BLaER1 (cell line): Measurements from ENCODE around the gene KRT77.

Experiments used
- H3K27ac ChIP-seq: shearing (Covaris generic); formaldehyde crosslinking; 2 replicates; pipeline ENCODE4 v1.8.1; 2022
- H3K27me3 ChIP-seq: shearing (Covaris generic); formaldehyde crosslinking; 2 replicates; pipeline ENCODE4 v1.8.1; 2022
- H3K36me3 ChIP-seq: shearing (Covaris generic); formaldehyde crosslinking; 2 replicates; pipeline ENCODE4 v1.8.1; 2022
- H3K4me1 ChIP-seq: shearing (Covaris generic); formaldehyde crosslinking; 2 replicates; pipeline ENCODE4 v1.8.1; 2022
- H3K4me2 ChIP-seq: shearing (Covaris generic); formaldehyde crosslinking; 2 replicates; pipeline ENCODE4 v1.8.1; 2022
- H3K4me3 ChIP-seq: shearing (Covaris generic); formaldehyde crosslinking; 2 replicates; pipeline ENCODE4 v1.8.1; 2022
- H3K9ac ChIP-seq: shearing (Covaris generic); formaldehyde crosslinking; 2 replicates; pipeline ENCODE4 v1.8.1; 2022
- H3K9me3 ChIP-seq: shearing (Covaris generic); formaldehyde crosslinking; 2 replicates; pipeline ENCODE4 v1.8.1; 2022
- H4K20me1 ChIP-seq: shearing (Covaris generic); formaldehyde crosslinking; 2 replicates; pipeline ENCODE4 v1.8.1; 2022
- Cebpa-rat ChIP-seq: shearing (Covaris generic); IDR thresholded peaks from 2 replicates; pipeline ENCODE4 v1.8.1; 2022

The KRT77 gene

DNA sequence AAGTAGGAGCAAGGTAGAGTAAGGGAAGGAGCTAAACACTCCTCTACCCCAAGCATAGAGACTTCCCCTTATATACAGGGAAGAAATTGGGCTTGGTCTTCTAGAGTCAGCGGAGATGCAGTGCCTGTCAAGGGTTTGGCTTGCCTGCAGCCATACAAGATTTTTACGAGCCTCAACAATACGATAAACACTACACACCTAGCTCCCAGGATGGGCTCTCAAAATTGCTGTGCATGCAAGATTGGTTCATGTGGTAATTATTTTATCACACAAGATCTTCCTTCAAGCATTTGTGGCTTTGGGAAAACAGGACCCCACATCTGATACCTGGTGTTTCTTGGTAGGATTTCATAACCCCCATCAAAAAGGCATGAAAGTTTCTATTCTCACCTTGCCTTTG, 23.0 kb downstream of the KRT77 start, which contains the start of gene KRT1:
Gene KRT1, minus strand, starts transcription at position 45 of the 400 bp plus-strand sequence. CDS start 59 bp downstream, outside the sequence.
- H3K4me1 ChIP-seq = no peaks in the 10 kb centered on the region
- no peaks in the 10 kb centered on the region for H4K20me1 ChIP-seq
- H3K9ac ChIP-seq = no peak within 1 kb of the TSS
- H3K36me3 ChIP-seq = no peaks in the 10 kb centered on the region
- TF ChIP-seq Cebpa-rat = no peak
- no peak within 1 kb of the TSS for H3K4me2 ChIP-seq
- H3K9me3 ChIP-seq = no peaks in the 10 kb centered on the region
- H3K4me3 ChIP-seq = no peak within 1 kb of the TSS
- H3K27ac ChIP-seq = no peak within 1 kb of the TSS
- H3K27me3 ChIP-seq = no peaks in the 10 kb centered on the region

DNA sequence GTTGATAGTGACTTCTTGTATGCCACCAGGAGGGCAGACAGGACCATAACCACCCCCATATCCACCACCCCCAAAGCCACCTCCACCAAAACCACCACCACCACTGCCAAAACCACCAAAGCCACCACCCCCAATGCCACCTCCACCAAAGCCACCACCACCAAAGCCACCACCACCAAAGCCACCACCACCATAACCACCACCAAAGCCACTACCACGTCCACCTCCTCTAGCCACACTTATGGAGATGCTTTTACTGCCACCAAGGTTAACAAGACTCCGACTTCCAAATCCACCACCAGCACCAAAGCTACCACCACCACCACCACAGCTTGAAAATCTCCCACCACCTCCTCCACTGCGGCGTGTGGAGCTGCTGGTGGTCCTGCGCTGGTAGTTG, 23.4 kb downstream of the KRT77 start:
- H3K4me1 ChIP-seq = no peaks in the 10 kb centered on the region
- no peak overlapping the region for H3K27ac ChIP-seq
- H4K20me1 ChIP-seq = no peaks in the 10 kb centered on the region
- no peaks in the 10 kb centered on the region for H3K27me3 ChIP-seq
- no peak for TF ChIP-seq Cebpa-rat
- H3K9me3 ChIP-seq = no peaks in the 10 kb centered on the region
- no peak overlapping the region for H3K4me2 ChIP-seq
- H3K4me3 ChIP-seq = no peak overlapping the region
- no peak overlapping the region for H3K9ac ChIP-seq
- no peaks in the 10 kb centered on the region for H3K36me3 ChIP-seq

DNA sequence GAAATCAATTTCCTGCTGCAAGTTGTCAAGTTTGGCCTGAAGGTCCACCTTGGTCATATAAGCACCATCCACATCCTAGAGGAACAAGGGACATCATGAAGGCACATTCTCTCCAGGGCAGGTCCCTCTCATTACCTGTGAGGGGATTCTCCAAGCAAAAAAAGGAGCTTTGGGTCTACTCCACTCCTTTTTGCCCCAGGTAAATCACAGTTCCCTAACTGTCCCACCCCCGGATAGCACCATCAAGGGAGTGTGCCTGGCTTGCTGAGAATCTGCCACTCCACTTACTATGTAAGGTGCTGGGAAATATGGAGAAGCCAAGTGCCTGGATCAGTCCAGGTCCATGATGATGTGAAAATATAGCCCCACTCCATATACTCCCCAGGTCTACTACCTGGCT, 25.7 kb downstream of the KRT77 start:
- H3K27ac ChIP-seq = no peak overlapping the region
- H4K20me1 ChIP-seq = no peaks in the 10 kb centered on the region
- no peaks in the 10 kb centered on the region for H3K4me1 ChIP-seq
- H3K36me3 ChIP-seq = no peaks in the 10 kb centered on the region
- no peak overlapping the region for H3K4me3 ChIP-seq
- no peaks in the 10 kb centered on the region for H3K27me3 ChIP-seq
- no peaks in the 10 kb centered on the region for H3K9me3 ChIP-seq
- no peak overlapping the region for H3K4me2 ChIP-seq
- TF ChIP-seq Cebpa-rat = no peak
- H3K9ac ChIP-seq = no peak overlapping the region

DNA sequence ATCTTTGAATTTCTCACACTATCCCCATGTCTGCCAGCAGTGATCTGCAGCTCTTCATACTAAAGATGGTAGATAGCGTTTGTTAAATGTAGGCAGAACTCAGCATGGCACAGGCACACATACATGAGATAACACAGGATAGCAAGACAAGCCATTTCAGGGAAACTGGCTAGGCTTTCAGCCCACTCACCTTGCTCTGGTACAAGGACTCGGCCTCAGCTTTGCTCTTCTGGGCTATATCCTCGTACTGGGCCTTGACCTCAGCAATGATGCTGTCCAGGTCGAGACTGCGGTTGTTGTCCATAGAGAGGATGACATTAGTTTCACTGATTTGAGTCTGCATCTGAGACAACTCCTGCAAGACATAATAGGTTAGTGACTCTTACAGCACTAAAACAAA, 26.2 kb downstream of the KRT77 start:
- no peaks in the 10 kb centered on the region for H3K9me3 ChIP-seq
- no peaks in the 10 kb centered on the region for H3K36me3 ChIP-seq
- H3K27ac ChIP-seq = no peak overlapping the region
- H3K9ac ChIP-seq = no peak overlapping the region
- no peaks in the 10 kb centered on the region for H3K27me3 ChIP-seq
- H4K20me1 ChIP-seq = no peaks in the 10 kb centered on the region
- no peak for TF ChIP-seq Cebpa-rat
- H3K4me3 ChIP-seq = no peak overlapping the region
- no peak overlapping the region for H3K4me2 ChIP-seq
- no peaks in the 10 kb centered on the region for H3K4me1 ChIP-seq

DNA sequence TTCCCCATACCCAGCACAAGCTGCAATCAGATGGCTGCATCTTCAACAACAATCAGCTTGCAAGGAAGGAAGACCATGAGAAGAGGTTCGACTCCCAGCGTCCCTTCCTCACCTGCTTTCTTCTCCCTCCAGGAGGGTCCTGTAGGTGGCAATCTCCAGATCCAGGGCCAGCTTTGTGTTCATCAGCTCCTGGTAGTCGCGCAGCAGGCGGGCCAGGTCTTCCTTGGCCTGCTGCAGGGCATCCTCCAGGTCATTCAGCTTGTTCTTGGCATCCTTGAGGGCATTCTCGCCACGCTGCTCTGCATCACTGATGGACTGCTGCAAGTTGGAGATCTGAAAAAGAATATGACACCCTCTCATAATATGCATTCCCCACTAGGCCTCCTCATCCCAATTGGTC, 27.2 kb downstream of the KRT77 start:
- no peak overlapping the region for H3K9ac ChIP-seq
- no peaks in the 10 kb centered on the region for H4K20me1 ChIP-seq
- H3K4me2 ChIP-seq = no peak overlapping the region
- H3K4me3 ChIP-seq = no peak overlapping the region
- H3K27ac ChIP-seq = no peak overlapping the region
- H3K36me3 ChIP-seq = no peaks in the 10 kb centered on the region
- no peaks in the 10 kb centered on the region for H3K9me3 ChIP-seq
- TF ChIP-seq Cebpa-rat = no peak
- H3K4me1 ChIP-seq = no peaks in the 10 kb centered on the region
- no peaks in the 10 kb centered on the region for H3K27me3 ChIP-seq

DNA sequence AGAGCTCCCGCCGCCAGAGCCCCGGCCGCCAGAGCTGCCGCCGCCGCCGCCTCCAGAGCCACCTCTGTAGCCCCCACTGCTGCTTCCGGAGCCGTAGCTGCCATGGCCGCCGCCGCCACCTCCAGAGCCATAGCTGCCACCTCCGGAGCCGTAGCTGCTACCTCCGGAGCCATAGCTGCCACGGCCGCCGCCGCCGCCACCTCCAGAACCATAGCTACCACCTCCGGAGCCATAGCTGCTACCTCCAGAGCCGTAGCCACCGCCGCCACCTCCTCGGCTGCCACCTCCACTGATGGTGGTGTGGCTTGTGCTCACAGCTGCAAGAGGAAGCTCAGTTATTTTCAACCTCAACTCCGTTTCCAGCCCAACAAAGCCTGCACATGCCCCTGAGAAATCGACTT, 28.0 kb downstream of the KRT77 start:
- Histone ChIP-seq H3K4me1 (no peaks in the 10 kb centered on the region), H3K4me2 (no peak overlapping the region), H3K4me3 (no peak overlapping the region), H4K20me1 (no peaks in the 10 kb centered on the region), H3K27me3 (no peaks in the 10 kb centered on the region), H3K27ac (no peak overlapping the region), H3K36me3 (no peaks in the 10 kb centered on the region), H3K9ac (no peak overlapping the region), H3K9me3 (no peaks in the 10 kb centered on the region)
- no peak for TF ChIP-seq Cebpa-rat

DNA sequence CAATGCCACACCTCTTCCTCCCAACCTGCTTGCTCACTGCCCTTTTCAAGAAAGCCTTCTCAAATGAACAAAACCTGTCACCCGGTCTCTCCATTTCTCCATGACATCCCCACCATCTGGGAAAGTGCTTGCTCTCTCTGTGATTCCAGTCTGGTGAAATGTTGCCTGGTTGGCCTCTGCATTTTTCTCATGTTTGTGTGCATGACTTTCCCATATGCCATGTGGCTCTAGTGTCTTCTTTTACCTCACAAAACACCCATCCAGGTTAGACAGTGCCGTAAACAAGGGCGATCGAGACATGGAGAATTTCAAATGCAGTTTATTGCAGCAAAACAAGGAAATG, 28.9 kb downstream of the KRT77 start:
- no peak overlapping the region for H3K4me3 ChIP-seq
- no peak overlapping the region for H3K4me2 ChIP-seq
- H3K36me3 ChIP-seq = no peaks in the 10 kb centered on the region
- H3K27me3 ChIP-seq = no peaks in the 10 kb centered on the region
- H3K9ac ChIP-seq = no peak overlapping the region
- no peak for TF ChIP-seq Cebpa-rat
- no peaks in the 10 kb centered on the region for H4K20me1 ChIP-seq
- no peak overlapping the region for H3K27ac ChIP-seq
- H3K9me3 ChIP-seq = no peaks in the 10 kb centered on the region
- no peaks in the 10 kb centered on the region for H3K4me1 ChIP-seq

DNA sequence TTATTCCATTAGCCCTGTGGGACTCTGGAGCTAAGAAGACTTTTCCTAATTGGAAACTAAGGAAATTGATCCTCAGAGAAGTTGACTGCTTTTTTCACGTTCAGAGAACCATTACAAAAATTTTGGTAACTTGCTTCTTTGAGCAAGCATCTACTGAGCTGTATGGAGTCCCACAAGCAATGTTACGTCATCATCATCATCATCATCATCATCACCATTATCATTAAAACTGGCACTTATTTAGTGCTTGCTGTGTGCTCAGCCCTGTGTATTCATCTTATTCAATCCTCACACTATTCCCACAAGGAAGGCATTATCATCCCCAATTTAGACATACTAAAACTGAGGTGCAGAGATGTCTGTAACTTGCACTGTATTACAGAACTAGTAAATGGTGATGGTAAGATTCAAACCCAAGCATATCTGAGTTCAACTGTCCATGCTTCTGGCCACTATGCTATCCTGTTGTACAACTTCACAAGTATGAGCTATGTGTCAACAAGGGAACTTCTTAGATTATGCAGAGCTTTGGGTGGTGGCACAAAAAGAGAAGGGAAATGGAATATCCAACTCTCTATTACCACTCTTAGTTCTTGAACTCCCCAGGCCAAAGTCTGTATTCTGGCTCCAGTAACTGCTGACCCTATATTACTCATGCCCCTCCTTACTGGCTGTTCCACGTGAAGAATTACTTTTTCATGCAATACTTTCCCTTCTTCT, 29.5 kb downstream of the KRT77 start:
- Histone ChIP-seq H3K9me3 (no peaks in the 10 kb centered on the region), H3K4me2 (no peak overlapping the region), H3K27me3 (no peaks in the 10 kb centered on the region), H3K27ac (no peak overlapping the region), H3K9ac (no peak overlapping the region), H3K36me3 (no peaks in the 10 kb centered on the region), H3K4me3 (no peak overlapping the region), H4K20me1 (no peaks in the 10 kb centered on the region), H3K4me1 (no peaks in the 10 kb centered on the region)
- no peak for TF ChIP-seq Cebpa-rat

DNA sequence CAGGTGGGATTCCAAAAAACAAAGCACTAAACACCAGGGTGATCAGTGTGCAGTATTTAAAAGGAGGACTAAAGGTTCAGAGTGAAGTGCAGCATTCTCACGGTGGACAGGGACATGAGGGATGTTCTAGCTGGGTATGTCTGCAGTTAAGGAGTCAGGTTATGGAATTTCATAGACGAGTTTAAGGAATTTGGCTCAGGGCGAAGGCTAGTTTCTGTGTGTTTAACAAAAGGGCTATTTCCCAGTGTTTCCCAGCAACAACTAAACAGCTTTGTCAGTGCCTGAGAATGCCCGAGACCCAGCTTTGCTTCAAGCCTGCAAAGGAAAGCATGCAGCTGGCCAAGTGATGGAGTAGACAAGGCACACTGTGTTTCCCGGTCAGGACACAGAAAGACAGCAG, 30.1 kb downstream of the KRT77 start:
- H3K27me3 ChIP-seq = no peaks in the 10 kb centered on the region
- H4K20me1 ChIP-seq = no peaks in the 10 kb centered on the region
- no peak for TF ChIP-seq Cebpa-rat
- H3K27ac ChIP-seq = no peak overlapping the region
- H3K4me3 ChIP-seq = no peak overlapping the region
- H3K9ac ChIP-seq = no peak overlapping the region
- H3K9me3 ChIP-seq = no peaks in the 10 kb centered on the region
- H3K36me3 ChIP-seq = no peaks in the 10 kb centered on the region
- H3K4me2 ChIP-seq = no peak overlapping the region
- no peaks in the 10 kb centered on the region for H3K4me1 ChIP-seq

DNA sequence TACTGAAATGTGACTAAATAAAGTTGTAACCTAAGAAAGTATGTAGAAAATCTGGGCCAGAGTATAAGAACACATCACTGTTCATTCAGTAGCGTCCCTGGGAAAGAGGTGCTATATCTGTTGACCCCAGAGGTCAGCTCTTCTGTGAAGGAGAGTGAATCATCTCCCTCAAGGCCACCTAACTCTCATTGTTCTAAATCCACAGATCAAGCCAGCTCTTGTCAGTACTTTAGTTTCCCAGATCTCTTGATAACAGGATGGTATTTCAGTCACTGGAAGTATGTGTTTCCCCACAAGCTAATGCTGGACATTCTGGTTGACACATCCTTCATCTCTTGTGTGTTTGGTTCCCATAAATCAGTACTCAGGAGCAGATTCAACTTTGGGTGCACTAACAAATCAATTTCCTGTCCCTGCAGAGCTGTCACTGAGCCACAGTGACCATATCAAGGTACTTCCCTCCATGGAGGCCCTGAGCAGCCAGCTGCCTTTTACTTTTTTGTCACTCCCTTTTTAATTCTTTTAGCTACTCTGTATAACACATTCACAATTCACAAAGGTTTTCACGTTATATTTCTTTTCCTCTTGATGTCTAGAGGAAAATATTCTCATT, 30.9 kb downstream of the KRT77 start:
- Histone ChIP-seq H3K4me2 (no peak overlapping the region), H3K27me3 (no peaks in the 10 kb centered on the region), H3K27ac (no peak overlapping the region), H3K4me3 (no peak overlapping the region), H3K36me3 (no peaks in the 10 kb centered on the region), H3K4me1 (no peaks in the 10 kb centered on the region), H3K9me3 (no peaks in the 10 kb centered on the region), H3K9ac (no peak overlapping the region), H4K20me1 (no peaks in the 10 kb centered on the region)
- TF ChIP-seq Cebpa-rat = no peak
